GM12878 (cell line): ENCODE data around the gene PABPN1. TPM values are rescaled to one million over a fixed set of nuclear protein-coding genes. Genes with fewer than 3 reads are reported as not detected.

Experiments
- ATAC-seq: fragments of 200-7000 bp; cut with Tn5 transposase; 3 replicates; pipeline ENCODE4 v1.9.1; 2020; ENCODE audit warnings: mild to moderate bottlenecking, moderate library complexity
- BruUV-seq: library from RNA; stranded (reverse); fragments of 400-500 nt; replicated peaks from 2 replicates; lab custom pipeline; 2021; lab: Mats Ljungman, UMichigan
- CTCF ChIA-PET: fragments of 300-600 bp; sonication (Branson Sonifier 250); formaldehyde crosslinking; extraction: SDS; loops from one replicate; lab custom pipeline; 2021; ENCODE audit warnings: inconsistent platforms; lab: Yijun Ruan, JAX
- POLR2A ChIA-PET: fragments of 350-600 bp; formaldehyde crosslinking; extraction: SDS; loops from one replicate; lab custom pipeline; 2021; ENCODE audit warnings: inconsistent platforms; lab: Charles Lee
- RAD21 ChIA-PET: fragments of 300-600 bp; sonication (Branson Sonifier 250); formaldehyde crosslinking; loops from one replicate; lab custom pipeline; 2023; ENCODE audit warnings: antibody characterized with exemption; ENCODE audit not compliant: unreplicated experiment; lab: Charles Lee
- SMC1A ChIA-PET: fragments of 300-600 bp; sonication (Branson Sonifier 250); formaldehyde crosslinking; loops from one replicate; lab custom pipeline; 2023; ENCODE audit not compliant: unreplicated experiment, uncharacterized antibody; lab: Charles Lee
- DNase-seq: peaks from one replicate; pipeline ENCODE4 v3.0.0-alpha.2; 2011; ENCODE audit warnings: low read depth, low spot score
- FAIRE-seq: peaks from 3 replicates; lab custom pipeline; 2011; peaks lifted over from hg19 to GRCh38; lab: Jason Lieb, UNC
- H2AFZ ChIP-seq: 2 replicates; pipeline ENCODE4 v1.6.0; 2011; ENCODE audit warnings: low read depth, low read length, control low read depth; ENCODE audit not compliant: control insufficient read depth
- H3K27ac ChIP-seq: 2 replicates; pipeline ENCODE4 v1.5.1; 2011; ENCODE audit warnings: control low read depth; ENCODE audit not compliant: control insufficient read depth, insufficient read depth
- H3K27me3 ChIP-seq, 2 experiments: replicated peaks in 1 of 2; 2 replicates each; pipeline versions ENCODE4 v1.6.0 to v1.6.1; 2011; ENCODE audit warnings: low read length in 1 of 2; ENCODE audit not compliant: control insufficient read depth in 2 of 2, insufficient read depth in 2 of 2
- H3K36me3 ChIP-seq, 2 experiments: 2 replicates each; pipeline ENCODE4 v1.5.1; 2011; ENCODE audit warnings: low read length in 1 of 2; ENCODE audit not compliant: control insufficient read depth in 2 of 2, insufficient read depth in 2 of 2
- H3K4me1 ChIP-seq: 2 replicates; pipeline ENCODE4 v1.6.1; 2011; ENCODE audit warnings: mild to moderate bottlenecking, low read length, moderate library complexity, mixed read lengths; ENCODE audit not compliant: control insufficient read depth, insufficient read depth
- H3K4me2 ChIP-seq: 2 replicates; pipeline ENCODE4 v1.6.0; 2011; ENCODE audit warnings: control low read depth; ENCODE audit not compliant: control insufficient read depth, insufficient read depth
- H3K4me3 ChIP-seq: fragments of 200-600 bp; sonication (generic); 2 replicates; pipeline ENCODE4 v1.5.1; 2016
- H3K79me2 ChIP-seq: 2 replicates; pipeline ENCODE4 v1.6.0; 2011; ENCODE audit warnings: low read length; ENCODE audit not compliant: control insufficient read depth, insufficient read depth
- H3K9ac ChIP-seq: 2 replicates; pipeline ENCODE4 v1.8.0; 2011; ENCODE audit warnings: low read length, control low read depth, mixed read lengths; ENCODE audit not compliant: control insufficient read depth, insufficient read depth
- H3K9me3 ChIP-seq: replicated peaks from 3 replicates; pipeline ENCODE4 v1.5.1; 2011; ENCODE audit warnings: mild to moderate bottlenecking, low read length; ENCODE audit not compliant: control insufficient read depth, insufficient read depth
- H4K20me1 ChIP-seq: 2 replicates; pipeline ENCODE4 v1.6.0; 2011; ENCODE audit not compliant: control insufficient read depth, insufficient read depth
- CBFB ChIP-seq: IDR thresholded peaks from 2 replicates; pipeline ENCODE4 v1.6.1; 2016; ENCODE audit warnings: antibody characterized with exemption, low read depth
- EED ChIP-seq: sonication (generic); IDR thresholded peaks from 2 replicates; pipeline ENCODE4 v1.6.1; 2016; ENCODE audit warnings: antibody characterized with exemption, low read depth
- FOS ChIP-seq: IDR thresholded peaks from 3 replicates; pipeline ENCODE4 v1.6.1; 2011; ENCODE audit warnings: borderline replicate concordance; ENCODE audit not compliant: insufficient read length; ENCODE audit errors: extremely low read depth
- MYC ChIP-seq: IDR thresholded peaks from 2 replicates; pipeline ENCODE4 v1.6.1; 2011; ENCODE audit warnings: mild to moderate bottlenecking, low read length, moderate library complexity, inconsistent platforms; ENCODE audit not compliant: insufficient read depth, insufficient replicate concordance, insufficient read length, severe bottlenecking
- NKRF ChIP-seq: fragments of 450-650 bp; conservative IDR thresholded peaks from 2 replicates; pipeline ENCODE4 v1.6.1; 2017; ENCODE audit warnings: mild to moderate bottlenecking, moderate library complexity
- PAX8 ChIP-seq: fragments of 450-650 bp; IDR thresholded peaks from 2 replicates; pipeline ENCODE4 v1.6.1; 2017; ENCODE audit warnings: mild to moderate bottlenecking, moderate library complexity
- POLR2A ChIP-seq: IDR thresholded peaks from 2 replicates; pipeline ENCODE4 v1.6.1; 2011; ENCODE audit warnings: low read depth, mild to moderate bottlenecking, low read length
- SUZ12 ChIP-seq: fragments of 200-600 bp; sonication (generic); IDR thresholded peaks from one replicate; pipeline ENCODE4 v1.6.1; 2018; ENCODE audit warnings: antibody characterized with exemption, mild to moderate bottlenecking; ENCODE audit not compliant: unreplicated experiment
- ZNF217 ChIP-seq: fragments of 450-650 bp; IDR thresholded peaks from 2 replicates; pipeline ENCODE4 v1.6.1; 2017; ENCODE audit warnings: antibody characterized with exemption, mild to moderate bottlenecking
- WGBS: methylation state at CpG from one replicate; pipeline ENCODE4 v1.1.6; 2016; ENCODE audit warnings: low lambda C conversion rate; ENCODE audit not compliant: insufficient replicate concordance, insufficient coverage; ENCODE audit errors: missing lambda C conversion rate; 5-methylcytosine and 5-hydroxymethylcytosine counted together
- in situ Hi-C: fragments of 300-500 bp; cut with MboI; formaldehyde crosslinking; loops from 9 replicates; pipeline ENCODE4 v1.14.3; 2018; ENCODE audit warnings: mixed read lengths
- intact Hi-C: fragments of 100-400 bp; cut with micrococcal nuclease; formaldehyde crosslinking; loops from one replicate; pipeline ENCODE4 v1.14.2; 2022; ENCODE audit not compliant: unreplicated experiment
- polyA plus RNA-seq, 11 experiments: library from polyadenylated mRNA; depleted of rRNA in 4 of 11; unstranded in 6 of 11; stranded (reverse) in 5 of 11; fragments of >200 nt; fragmentation: Nextera tagmentation in 4 of 11; fragmentation: Illumina TruSeq in 1 of 11; extraction: Ambion mirVana in 4 of 11; extraction: Trizol in 1 of 11; gene quantifications; 1 replicate in 1 of 11; 2 replicates in 10 of 11; pipeline versions ENCODE4 v1.2.1 to v1.2.3, GENCODE V29; 2011 to 2016; ENCODE audit warnings: inconsistent platforms in 2 of 11, missing spikeins in 2 of 11, low read depth in 1 of 11
- total RNA-seq, 4 experiments: library from RNA; depleted of rRNA in 3 of 4; stranded (reverse); fragments of >200 nt in 3 of 4; fragmentation: Illumina TruSeq in 1 of 4; extraction: Trizol in 1 of 4; gene quantifications; 2 replicates each; pipeline versions ENCODE4 v1.2.1 to v1.2.3, GENCODE V29; 2013 to 2021
- TF ChIP-seq, protein P1 (sequence below): IDR thresholded peaks from 2 replicates; pipeline ENCODE4 v1.6.1; 2012; ENCODE audit warnings: improper control_type of control experiment, low read depth, low read length; ENCODE audit not compliant: insufficient replicate concordance
- TF ChIP-seq, protein P2 (sequence below): fragments of 450-650 bp; IDR thresholded peaks from 2 replicates; pipeline ENCODE4 v1.6.1; 2017; ENCODE audit warnings: mild to moderate bottlenecking, moderate library complexity

Gene PABPN1
- total and polyA plus RNA-seq, 10 of the 15 experiments (the other 5 are each of a cell fraction or from before 2014, with no cell fraction given), result 31.3 to 248 (median 103) TPM

- Histone ChIP-seq H3K27ac (no peak overlapping the region), H4K20me1 (no peaks in the 10 kb centered on the region), H3K27me3 (no peaks in the 10 kb centered on the region), H3K9ac (no peak overlapping the region), H3K4me2 (no peak overlapping the region), H3K79me2 (no peaks in the 10 kb centered on the region), H3K36me3 (no peaks in the 10 kb centered on the region), H3K9me3 (no peaks in the 10 kb centered on the region; the same call in 2 of the 3 replicates), H3K4me3 (no peak overlapping the region), H2AFZ (no peak overlapping the region), H3K4me1 (no peaks in the 10 kb centered on the region)
- ChIA-PET CTCF (interaction anchor here (1.1 to 1.3 kb wide), 2 partner anchors 9 to 44 kb away, joined by 3 read pairs; no protein-coding TSS in a partner anchor), RAD21 (no interaction called here), POLR2A (interaction anchor here (0.6 kb wide), 2 partner anchors 398 to 1750 kb away, joined by 3 to 4 read pairs; no protein-coding TSS in a partner anchor), SMC1A (no interaction called here)
- no TSS peak for BruUV-seq
- no peak for DNase-seq
- intact Hi-C loops, result no loop called here
- WGBS, result 19% methylated on average over 5 of the region's 5 CpGs
- no peak for FAIRE-seq
- ATAC-seq, result no peak
- in situ Hi-C loops, result no loop called here
- TF ChIP-seq NKRF, result no peak
- TF ChIP-seq SUZ12, result no peak
- TF ChIP-seq, protein P1, sequence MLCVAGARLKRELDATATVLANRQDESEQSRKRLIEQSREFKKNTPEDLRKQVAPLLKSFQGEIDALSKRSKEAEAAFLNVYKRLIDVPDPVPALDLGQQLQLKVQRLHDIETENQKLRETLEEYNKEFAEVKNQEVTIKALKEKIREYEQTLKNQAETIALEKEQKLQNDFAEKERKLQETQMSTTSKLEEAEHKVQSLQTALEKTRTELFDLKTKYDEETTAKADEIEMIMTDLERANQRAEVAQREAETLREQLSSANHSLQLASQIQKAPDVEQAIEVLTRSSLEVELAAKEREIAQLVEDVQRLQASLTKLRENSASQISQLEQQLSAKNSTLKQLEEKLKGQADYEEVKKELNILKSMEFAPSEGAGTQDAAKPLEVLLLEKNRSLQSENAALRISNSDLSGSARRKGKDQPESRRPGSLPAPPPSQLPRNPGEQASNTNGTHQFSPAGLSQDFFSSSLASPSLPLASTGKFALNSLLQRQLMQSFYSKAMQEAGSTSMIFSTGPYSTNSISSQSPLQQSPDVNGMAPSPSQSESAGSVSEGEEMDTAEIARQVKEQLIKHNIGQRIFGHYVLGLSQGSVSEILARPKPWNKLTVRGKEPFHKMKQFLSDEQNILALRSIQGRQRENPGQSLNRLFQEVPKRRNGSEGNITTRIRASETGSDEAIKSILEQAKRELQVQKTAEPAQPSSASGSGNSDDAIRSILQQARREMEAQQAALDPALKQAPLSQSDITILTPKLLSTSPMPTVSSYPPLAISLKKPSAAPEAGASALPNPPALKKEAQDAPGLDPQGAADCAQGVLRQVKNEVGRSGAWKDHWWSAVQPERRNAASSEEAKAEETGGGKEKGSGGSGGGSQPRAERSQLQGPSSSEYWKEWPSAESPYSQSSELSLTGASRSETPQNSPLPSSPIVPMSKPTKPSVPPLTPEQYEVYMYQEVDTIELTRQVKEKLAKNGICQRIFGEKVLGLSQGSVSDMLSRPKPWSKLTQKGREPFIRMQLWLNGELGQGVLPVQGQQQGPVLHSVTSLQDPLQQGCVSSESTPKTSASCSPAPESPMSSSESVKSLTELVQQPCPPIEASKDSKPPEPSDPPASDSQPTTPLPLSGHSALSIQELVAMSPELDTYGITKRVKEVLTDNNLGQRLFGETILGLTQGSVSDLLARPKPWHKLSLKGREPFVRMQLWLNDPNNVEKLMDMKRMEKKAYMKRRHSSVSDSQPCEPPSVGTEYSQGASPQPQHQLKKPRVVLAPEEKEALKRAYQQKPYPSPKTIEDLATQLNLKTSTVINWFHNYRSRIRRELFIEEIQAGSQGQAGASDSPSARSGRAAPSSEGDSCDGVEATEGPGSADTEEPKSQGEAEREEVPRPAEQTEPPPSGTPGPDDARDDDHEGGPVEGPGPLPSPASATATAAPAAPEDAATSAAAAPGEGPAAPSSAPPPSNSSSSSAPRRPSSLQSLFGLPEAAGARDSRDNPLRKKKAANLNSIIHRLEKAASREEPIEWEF, result no peak
- no peak for TF ChIP-seq ZNF217
- no peak for TF ChIP-seq CBFB
- no peak for TF ChIP-seq FOS
- no peak for TF ChIP-seq PAX8
- TF ChIP-seq POLR2A, result no peak
- no peak for TF ChIP-seq MYC
- TF ChIP-seq, protein P2, sequence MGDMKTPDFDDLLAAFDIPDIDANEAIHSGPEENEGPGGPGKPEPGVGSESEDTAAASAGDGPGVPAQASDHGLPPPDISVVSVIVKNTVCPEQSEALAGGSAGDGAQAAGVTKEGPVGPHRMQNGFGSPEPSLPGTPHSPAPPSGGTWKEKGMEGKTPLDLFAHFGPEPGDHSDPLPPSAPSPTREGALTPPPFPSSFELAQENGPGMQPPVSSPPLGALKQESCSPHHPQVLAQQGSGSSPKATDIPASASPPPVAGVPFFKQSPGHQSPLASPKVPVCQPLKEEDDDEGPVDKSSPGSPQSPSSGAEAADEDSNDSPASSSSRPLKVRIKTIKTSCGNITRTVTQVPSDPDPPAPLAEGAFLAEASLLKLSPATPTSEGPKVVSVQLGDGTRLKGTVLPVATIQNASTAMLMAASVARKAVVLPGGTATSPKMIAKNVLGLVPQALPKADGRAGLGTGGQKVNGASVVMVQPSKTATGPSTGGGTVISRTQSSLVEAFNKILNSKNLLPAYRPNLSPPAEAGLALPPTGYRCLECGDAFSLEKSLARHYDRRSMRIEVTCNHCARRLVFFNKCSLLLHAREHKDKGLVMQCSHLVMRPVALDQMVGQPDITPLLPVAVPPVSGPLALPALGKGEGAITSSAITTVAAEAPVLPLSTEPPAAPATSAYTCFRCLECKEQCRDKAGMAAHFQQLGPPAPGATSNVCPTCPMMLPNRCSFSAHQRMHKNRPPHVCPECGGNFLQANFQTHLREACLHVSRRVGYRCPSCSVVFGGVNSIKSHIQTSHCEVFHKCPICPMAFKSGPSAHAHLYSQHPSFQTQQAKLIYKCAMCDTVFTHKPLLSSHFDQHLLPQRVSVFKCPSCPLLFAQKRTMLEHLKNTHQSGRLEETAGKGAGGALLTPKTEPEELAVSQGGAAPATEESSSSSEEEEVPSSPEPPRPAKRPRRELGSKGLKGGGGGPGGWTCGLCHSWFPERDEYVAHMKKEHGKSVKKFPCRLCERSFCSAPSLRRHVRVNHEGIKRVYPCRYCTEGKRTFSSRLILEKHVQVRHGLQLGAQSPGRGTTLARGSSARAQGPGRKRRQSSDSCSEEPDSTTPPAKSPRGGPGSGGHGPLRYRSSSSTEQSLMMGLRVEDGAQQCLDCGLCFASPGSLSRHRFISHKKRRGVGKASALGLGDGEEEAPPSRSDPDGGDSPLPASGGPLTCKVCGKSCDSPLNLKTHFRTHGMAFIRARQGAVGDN, result no peak
- TF ChIP-seq EED, result no peak
Observed at GRCh38 chr14:23335623-23336022, 14.4 kb downstream of the PABPN1 start.
